Measurements from ENCODE around the gene GPR162. TPM values are rescaled to one million over a fixed set of nuclear protein-coding genes. Genes with fewer than 3 reads are reported as not detected.
"Not testable (repeated sequence)": the region's sequence is repeated elsewhere in the genome, so short reads cannot be mapped to it uniquely, and the experiment has no call there.

GPR162 gene
- total RNA-seq, 4 donors from 2014 or later = 0.47 to 2.1 (median 1.0) TPM

DNA sequence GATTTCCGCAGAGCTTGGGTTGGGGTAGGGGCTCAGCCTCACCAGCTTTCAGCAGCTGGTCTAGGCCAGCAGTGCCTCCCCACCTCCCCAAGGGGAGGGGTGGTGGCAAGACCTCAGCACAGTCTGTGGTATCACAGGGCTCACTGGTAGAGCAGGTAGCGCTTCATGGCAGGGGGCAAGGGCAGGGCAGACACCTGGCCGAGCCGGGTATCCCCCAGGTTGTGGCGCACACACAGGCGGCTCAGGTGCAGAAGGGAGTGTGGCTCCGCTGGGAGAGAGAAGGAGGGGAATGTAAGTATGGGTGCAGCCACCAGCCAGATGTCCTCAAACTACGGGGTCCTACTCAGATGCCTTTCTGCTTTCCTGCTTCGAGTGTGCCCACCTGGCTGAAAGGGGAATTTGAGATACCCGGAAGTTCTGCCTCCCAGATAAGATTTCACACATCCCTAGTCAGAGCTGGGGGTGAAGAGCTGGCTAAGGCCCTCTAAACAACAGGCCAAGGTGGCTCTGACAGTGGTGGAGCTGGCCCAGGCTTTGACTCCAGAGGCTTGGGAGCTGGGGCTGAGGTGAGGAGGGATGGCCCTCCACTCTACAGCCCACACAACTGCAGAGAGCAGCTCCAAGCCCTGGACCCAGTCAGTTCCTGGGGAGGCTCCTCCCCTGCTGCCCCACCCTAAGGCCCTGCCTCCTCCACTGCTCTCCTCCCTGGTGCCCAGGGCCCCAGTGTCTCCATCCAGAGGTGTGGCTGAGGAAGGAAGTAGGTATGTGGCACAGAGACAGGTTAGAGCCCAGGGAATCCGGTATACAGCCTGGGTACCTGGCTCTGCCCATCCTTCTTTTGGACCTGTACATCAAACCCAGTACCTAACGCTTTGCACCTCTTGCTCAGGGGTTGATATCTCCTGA is 49.7 kb downstream of the GPR162 start:
- 55% methylated on average over 6 of the region's 12 CpGs for WGBS
- Histone ChIP-seq H3K36me3 (peaks cover 21% of the 10 kb centered on the region), H3K27ac (no peak overlapping the region), H3K4me3 (peak overlapping the region; percentile 90), H3K9me3 (no peaks in the 10 kb centered on the region), H3K27me3 (no peaks in the 10 kb centered on the region), H3K4me1 (peaks cover 69% of the 10 kb centered on the region)
- no peak for DNase-seq (ENCODE audit: low spot score in 2 of 2)
- TF ChIP-seq POLR2AphosphoS5 (IDR thresholded peaks at IDR 0.05) = no peak
- no peak for TF ChIP-seq EP300 (IDR thresholded peaks at IDR 0.05)
- TF ChIP-seq, protein P1, sequence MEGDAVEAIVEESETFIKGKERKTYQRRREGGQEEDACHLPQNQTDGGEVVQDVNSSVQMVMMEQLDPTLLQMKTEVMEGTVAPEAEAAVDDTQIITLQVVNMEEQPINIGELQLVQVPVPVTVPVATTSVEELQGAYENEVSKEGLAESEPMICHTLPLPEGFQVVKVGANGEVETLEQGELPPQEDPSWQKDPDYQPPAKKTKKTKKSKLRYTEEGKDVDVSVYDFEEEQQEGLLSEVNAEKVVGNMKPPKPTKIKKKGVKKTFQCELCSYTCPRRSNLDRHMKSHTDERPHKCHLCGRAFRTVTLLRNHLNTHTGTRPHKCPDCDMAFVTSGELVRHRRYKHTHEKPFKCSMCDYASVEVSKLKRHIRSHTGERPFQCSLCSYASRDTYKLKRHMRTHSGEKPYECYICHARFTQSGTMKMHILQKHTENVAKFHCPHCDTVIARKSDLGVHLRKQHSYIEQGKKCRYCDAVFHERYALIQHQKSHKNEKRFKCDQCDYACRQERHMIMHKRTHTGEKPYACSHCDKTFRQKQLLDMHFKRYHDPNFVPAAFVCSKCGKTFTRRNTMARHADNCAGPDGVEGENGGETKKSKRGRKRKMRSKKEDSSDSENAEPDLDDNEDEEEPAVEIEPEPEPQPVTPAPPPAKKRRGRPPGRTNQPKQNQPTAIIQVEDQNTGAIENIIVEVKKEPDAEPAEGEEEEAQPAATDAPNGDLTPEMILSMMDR (IDR thresholded peaks at IDR 0.05) = no peak
- no peak for TF ChIP-seq POLR2A (IDR thresholded peaks at IDR 0.05)

DNA sequence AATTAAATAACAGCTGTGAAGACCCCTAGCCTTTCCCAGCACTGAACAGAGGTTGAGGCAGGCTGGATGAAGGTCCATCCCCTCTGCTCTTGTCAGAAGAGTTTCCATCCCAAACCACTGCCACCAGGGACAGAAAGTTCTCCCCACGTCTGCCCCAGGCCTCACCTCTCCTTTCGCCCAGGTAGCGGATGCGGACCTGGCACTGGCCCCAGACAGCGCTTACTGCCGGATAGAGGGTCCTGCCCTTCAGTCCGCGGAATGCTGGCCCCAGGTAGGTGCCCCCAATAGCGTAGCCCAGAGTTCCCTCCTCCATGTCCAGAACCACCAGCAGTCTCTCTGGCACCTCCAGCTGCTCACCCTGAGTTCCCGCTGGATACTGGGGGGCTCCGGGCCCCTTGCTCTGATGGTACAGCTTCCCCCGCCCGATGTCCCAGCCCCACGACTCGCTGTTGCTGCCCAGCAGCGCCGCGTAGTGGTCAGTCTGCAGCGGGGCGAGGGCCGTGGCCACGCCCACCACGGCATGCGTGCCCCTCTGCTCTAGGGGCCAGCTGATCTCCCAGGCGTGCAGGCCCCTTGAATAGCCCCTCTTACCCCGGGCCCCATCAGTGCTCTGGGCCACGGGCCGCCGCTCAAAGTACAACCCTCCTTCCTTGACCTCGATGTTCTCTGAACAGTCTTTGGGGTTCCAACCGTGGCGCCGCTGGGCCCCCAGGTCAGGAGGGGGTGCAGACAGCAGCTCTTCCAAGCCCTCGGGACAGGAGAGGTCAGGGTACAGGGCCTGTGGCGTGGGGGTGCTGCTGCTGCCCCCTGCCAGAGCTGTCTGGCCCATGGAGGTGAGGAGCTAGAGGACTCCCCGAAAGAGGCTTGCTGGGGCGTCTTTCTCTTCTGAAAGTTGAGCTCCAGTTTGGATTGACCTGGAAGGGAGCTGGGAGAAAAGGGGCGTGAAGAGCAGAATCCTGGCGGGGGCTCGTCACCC is 50.7 kb downstream of the GPR162 start:
- WGBS = under 1% methylated on average over 21 of the region's 40 CpGs
- TF ChIP-seq POLR2A (IDR thresholded peaks at IDR 0.05) = no peak
- peak in 2 of 3 donors; percentile 3 to 46 for TF ChIP-seq POLR2AphosphoS5 (IDR thresholded peaks at IDR 0.05)
- TF ChIP-seq EP300 (IDR thresholded peaks at IDR 0.05) = no peak
- TF ChIP-seq, protein P1 (IDR thresholded peaks at IDR 0.05) = peak; percentile 49 to 98
- peaks cover 61% of the 10 kb centered on the region for H3K4me1 ChIP-seq
- peak overlapping the region; percentile 82 for H3K27ac ChIP-seq
- no peaks in the 10 kb centered on the region for H3K9me3 ChIP-seq
- no peaks in the 10 kb centered on the region for H3K27me3 ChIP-seq
- peak overlapping the region; percentile 90 for H3K4me3 ChIP-seq
- DNase-seq (ENCODE audit: low spot score in 2 of 2) = peak; percentile 91 to 92
- peaks cover 21% of the 10 kb centered on the region for H3K36me3 ChIP-seq

DNA sequence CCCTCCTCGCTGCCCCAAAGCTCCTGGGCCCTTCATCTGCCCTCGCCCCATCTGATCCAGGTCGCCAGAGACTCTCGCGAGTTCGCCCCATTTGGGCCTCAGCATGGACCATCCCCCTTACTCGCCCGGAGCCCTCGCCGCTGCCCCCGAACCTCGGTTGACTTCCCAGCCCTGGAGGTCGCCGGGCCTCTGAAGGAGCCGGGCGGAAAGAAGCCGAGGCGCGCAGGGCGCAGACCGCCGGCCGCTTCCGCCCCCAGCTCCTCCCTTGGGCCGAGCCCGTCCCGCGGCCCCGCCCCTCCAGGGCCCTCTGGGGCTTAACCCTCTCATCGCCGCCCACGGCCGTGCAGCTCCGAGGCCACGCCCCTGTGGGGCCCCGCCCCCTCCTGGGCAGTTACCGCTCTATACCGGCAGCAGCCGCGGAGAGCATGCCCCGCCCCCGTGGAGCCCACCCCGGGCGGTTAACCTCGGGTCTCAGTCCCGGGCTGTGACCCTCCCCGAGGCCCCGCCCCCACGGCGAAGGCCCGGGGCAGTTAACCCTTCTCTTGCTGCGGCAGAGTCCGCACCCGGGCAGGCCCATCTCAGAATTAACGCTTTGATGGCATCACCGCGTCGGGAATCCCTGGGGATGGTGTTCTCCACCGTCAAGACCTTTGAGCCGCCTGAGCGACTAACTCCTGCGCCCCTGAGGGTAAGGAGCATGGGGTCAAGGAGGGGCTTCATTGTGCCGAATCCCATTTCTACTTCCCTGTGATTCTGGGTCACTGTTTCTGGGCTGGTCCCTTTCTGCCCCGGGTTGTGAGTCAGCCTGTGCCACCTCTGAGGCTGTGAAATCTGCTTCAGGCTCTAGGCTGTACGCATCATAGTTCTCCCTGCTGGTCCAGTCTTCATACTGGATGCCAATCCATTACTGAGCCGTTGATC is 51.7 kb downstream of the GPR162 start, which contains the start of gene SPSB2:
Gene SPSB2, minus strand, starts transcription at position 210 of the 921 bp plus-strand sequence. CDS start 402 bp downstream, outside the sequence.
- WGBS = 2% methylated on average over 22 of the region's 66 CpGs
- Histone ChIP-seq H3K27ac (peak within 1 kb of the TSS; percentile 82), H3K27me3 (no peaks in the 10 kb centered on the region), H3K9me3 (no peaks in the 10 kb centered on the region), H3K4me3 (peak within 1 kb of the TSS; percentile 90), H3K36me3 (peaks cover 21% of the 10 kb centered on the region), H3K4me1 (peaks cover 56% of the 10 kb centered on the region)
- peak; percentile 98 to 99 for DNase-seq (ENCODE audit: low spot score in 2 of 2)
- TF ChIP-seq, protein P1 (IDR thresholded peaks at IDR 0.05) = no peak
- TF ChIP-seq POLR2AphosphoS5 (IDR thresholded peaks at IDR 0.05) (peak in 1 of 3 donors; percentile 21), POLR2A (IDR thresholded peaks at IDR 0.05) (no peak), EP300 (IDR thresholded peaks at IDR 0.05) (no peak)

DNA sequence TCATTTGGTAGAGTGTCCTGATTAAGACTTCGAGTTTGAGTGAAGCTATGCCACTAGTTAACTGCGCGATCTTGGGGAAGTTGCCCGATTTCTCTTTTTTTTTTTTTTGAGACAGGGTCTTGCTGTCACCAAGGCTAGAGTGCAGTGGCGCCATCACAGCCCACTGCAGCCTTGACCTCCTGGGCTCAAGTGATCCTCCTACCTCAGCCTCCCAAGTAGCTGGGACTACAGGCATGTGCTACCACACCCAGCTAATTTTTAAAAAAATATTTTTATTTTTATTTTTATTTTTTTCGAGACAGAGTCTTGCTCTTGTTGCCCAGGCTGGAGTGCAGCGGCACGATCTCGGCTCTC is 52.4 kb downstream of the GPR162 start:
- Histone ChIP-seq H3K4me1 (peaks cover 49% of the 10 kb centered on the region), H3K27ac (peak overlapping the region; percentile 82), H3K36me3 (peaks cover 21% of the 10 kb centered on the region), H3K4me3 (peak overlapping the region; percentile 90)
- H3K27me3 ChIP-seq; H3K9me3 ChIP-seq; DNase-seq (ENCODE audit: low spot score in 2 of 2): not testable (repeated sequence)
- 39% methylated on average over 9 of the region's 9 CpGs for WGBS

Other genes starting within 250 kb of the GPR162 start
- gene CHD4, start 214.4 kb upstream of the GPR162 start, total RNA-seq = 100 to 1,000 TPM; 191 to 258 (median 206) TPM
- gene LPAR5, start 185.9 kb upstream of the GPR162 start, total RNA-seq = 10 to 100 TPM in 1 of 4 donors, 1 to 10 TPM in 3; 5.8 to 15.0 (median 8.8) TPM
- gene ACRBP, start 174.4 kb upstream of the GPR162 start, total RNA-seq = 1 to 10 TPM in 3 of 4 donors, under 1 TPM in 1; 0.86 to 9.3 (median 1.6) TPM
- 10 to 100 TPM; 53.2 to 85.0 (median 70.6) TPM for gene ING4, start 158.7 kb upstream of the GPR162 start, total RNA-seq
- gene ZNF384, start 132.4 kb upstream of the GPR162 start, total RNA-seq = 10 to 100 TPM; 34.5 to 72.0 (median 42.2) TPM
- not detected for gene PIANP, start 121.0 kb upstream of the GPR162 start, total RNA-seq
- gene COPS7A, start 97.8 kb upstream of the GPR162 start, total RNA-seq = 10 to 100 TPM; 50.2 to 70.7 (median 66.6) TPM
- 100 to 1,000 TPM; 147 to 195 (median 180) TPM for gene MLF2, start 68.7 kb upstream of the GPR162 start, total RNA-seq
- 100 to 1,000 TPM in 2 of 4 donors, 10 to 100 TPM in 2; 91.2 to 128 (median 99.8) TPM for gene PTMS, start 55.5 kb upstream of the GPR162 start, total RNA-seq
- gene LAG3, start 49.3 kb upstream of the GPR162 start, total RNA-seq = 1 to 10 TPM in 1 of 4 donors, under 1 TPM in 1, not detected in 2; 0.60 to 1.4 TPM
- 1 to 10 TPM; 2.5 to 5.4 (median 3.9) TPM for gene CD4, start 32.3 kb upstream of the GPR162 start, total RNA-seq
- gene P3H3, start 6.6 kb downstream of the GPR162 start, total RNA-seq = 10 to 100 TPM in 3 of 4 donors, 1 to 10 TPM in 1; 5.0 to 30.5 (median 14.3) TPM
- 1 to 10 TPM in 2 of 4 donors, under 1 TPM in 1, not detected in 1; 0.72 to 1.5 (median 1.4) TPM for gene GNB3, start 19.1 kb downstream of the GPR162 start, total RNA-seq
- gene CDCA3, start 29.5 kb downstream of the GPR162 start, total RNA-seq = 1 to 10 TPM; 4.8 to 8.9 (median 5.9) TPM
- 10 to 100 TPM; 54.7 to 71.8 (median 68.9) TPM for gene USP5, start 30.3 kb downstream of the GPR162 start, total RNA-seq
- gene TPI1, start 45.7 kb downstream of the GPR162 start, total RNA-seq = 100 to 1,000 TPM; 185 to 498 (median 405) TPM
- gene SPSB2, start 51.5 kb downstream of the GPR162 start, total RNA-seq = 10 to 100 TPM in 1 of 4 donors, 1 to 10 TPM in 3; 3.0 to 16.5 (median 7.5) TPM
- 10 to 100 TPM in 2 of 4 donors, 1 to 10 TPM in 2; 4.3 to 15.8 (median 8.5) TPM for gene LRRC23, start 83.0 kb downstream of the GPR162 start, total RNA-seq
- 10 to 100 TPM in 1 of 4 donors, 1 to 10 TPM in 3; 1.3 to 15.4 (median 6.9) TPM for gene ENO2, start 92.8 kb downstream of the GPR162 start, total RNA-seq
- 100 to 1,000 TPM in 1 of 4 donors, 10 to 100 TPM in 3; 58.4 to 137 (median 67.7) TPM for gene ATN1, start 106.1 kb downstream of the GPR162 start, total RNA-seq
- not detected for gene RNU7-1, start 122.0 kb downstream of the GPR162 start, total RNA-seq
- gene C12orf57, start 122.2 kb downstream of the GPR162 start, total RNA-seq = 100 to 1,000 TPM; 251 to 495 (median 436) TPM
- 10 to 100 TPM; 18.5 to 59.1 (median 39.4) TPM for gene PTPN6, start 129.5 kb downstream of the GPR162 start, total RNA-seq
- 100 to 1,000 TPM; 161 to 232 (median 207) TPM for gene PHB2, start 148.8 kb downstream of the GPR162 start, total RNA-seq
- 10 to 100 TPM; 12.3 to 27.0 (median 22.1) TPM for gene EMG1, start 149.1 kb downstream of the GPR162 start, total RNA-seq
- 10 to 100 TPM; 51.3 to 79.3 (median 56.8) TPM for gene LPCAT3, start 196.7 kb downstream of the GPR162 start, total RNA-seq
- gene C1S, start 238.9 kb downstream of the GPR162 start, total RNA-seq = 10 to 100 TPM; 62.6 to 99.6 (median 65.6) TPM

All from suprapubic skin (tissue), 4 donors.